KMS-11 (cell line): ENCODE measurements around the gene PSME2.

Experiments
- H2AFZ ChIP-seq: fragments of 200-600 bp; sonication (generic); 2 replicates; pipeline ENCODE4 v1.6.1; 2016; ENCODE audit warnings: antibody characterized with exemption, mixed run types, low read depth
- H3K27ac ChIP-seq: fragments of 200-600 bp; sonication (generic); 2 replicates; pipeline ENCODE4 v1.6.1; 2016; ENCODE audit warnings: mild to moderate bottlenecking, mixed run types
- H3K27me3 ChIP-seq: fragments of 200-600 bp; sonication (generic); 2 replicates; pipeline ENCODE4 v1.6.1; 2017; ENCODE audit warnings: mild to moderate bottlenecking, low read depth, mixed run types, moderate library complexity; ENCODE audit not compliant: insufficient read depth
- H3K36me3 ChIP-seq: fragments of 200-600 bp; sonication (generic); 2 replicates; pipeline ENCODE4 v1.6.1; 2017; ENCODE audit warnings: mild to moderate bottlenecking, mixed run types; ENCODE audit not compliant: insufficient read depth
- H3K4me1 ChIP-seq: fragments of 200-600 bp; sonication (generic); 2 replicates; pipeline ENCODE4 v1.6.1; 2016; ENCODE audit warnings: mild to moderate bottlenecking, low read depth, mixed run types; ENCODE audit not compliant: poor library complexity, severe bottlenecking
- H3K4me2 ChIP-seq: fragments of 200-600 bp; sonication (generic); 2 replicates; pipeline ENCODE4 v1.7.0; 2016; ENCODE audit warnings: mild to moderate bottlenecking, mixed run types
- H3K4me3 ChIP-seq: fragments of 200-600 bp; sonication (generic); IDR thresholded peaks from 2 replicates; pipeline ENCODE4 v1.6.1; 2017; ENCODE audit warnings: low read depth, low read length, mixed read lengths; ENCODE audit not compliant: insufficient read depth
- H3K79me2 ChIP-seq: fragments of 200-600 bp; sonication (generic); 2 replicates; pipeline ENCODE4 v1.6.1; 2016; ENCODE audit warnings: low read depth, mixed run types; ENCODE audit not compliant: insufficient read depth
- H3K9ac ChIP-seq: fragments of 200-600 bp; sonication (generic); 2 replicates; pipeline ENCODE4 v1.6.1; 2016; ENCODE audit warnings: mild to moderate bottlenecking, mixed run types
- H4K20me1 ChIP-seq: fragments of 200-600 bp; sonication (generic); 2 replicates; pipeline ENCODE4 v1.6.1; 2016; ENCODE audit warnings: mild to moderate bottlenecking, mixed run types; ENCODE audit not compliant: insufficient read depth
- TF ChIP-seq, protein P1 (sequence below): fragments of 200-600 bp; sonication (generic); conservative IDR thresholded peaks from 2 replicates; pipeline ENCODE4 v1.6.1; 2017; ENCODE audit warnings: low read depth, mild to moderate bottlenecking, antibody characterized with exemption, low read length, moderate library complexity, mixed read lengths

PSME2 gene

DNA sequence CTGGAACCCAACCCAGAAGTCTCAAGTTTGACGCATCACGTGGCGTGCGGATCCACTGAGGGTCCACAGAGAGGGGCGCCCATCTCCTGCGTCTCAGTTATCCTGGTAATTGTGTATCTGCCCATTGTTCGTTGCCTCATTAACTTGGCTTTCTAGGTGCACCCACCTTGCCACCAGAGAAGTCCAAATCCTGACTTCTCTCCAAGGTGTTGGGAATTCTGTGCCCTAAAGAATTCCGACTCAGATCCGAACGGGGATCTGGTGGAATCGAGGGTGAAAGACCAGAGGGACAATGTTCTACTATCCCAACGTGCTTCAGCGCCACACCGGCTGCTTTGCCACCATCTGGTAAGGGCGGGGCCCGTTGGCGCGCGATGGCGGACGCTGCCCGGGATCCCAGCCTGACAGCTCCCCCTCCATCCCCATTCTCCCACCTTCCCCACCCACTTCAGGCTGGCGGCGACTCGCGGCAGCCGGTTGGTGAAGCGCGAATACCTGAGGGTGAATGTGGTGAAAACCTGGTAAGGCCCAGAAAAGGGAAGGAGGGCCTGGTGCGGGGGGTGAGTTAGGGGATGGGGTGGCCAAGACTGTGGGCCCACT lies 26.0 kb upstream of the PSME2 start:
- Histone ChIP-seq H3K4me1 (peaks cover 6% of the 10 kb centered on the region), H3K9ac (no peak overlapping the region), H3K27me3 (no peaks in the 10 kb centered on the region), H4K20me1 (no peaks in the 10 kb centered on the region), H2AFZ (no peak overlapping the region), H3K4me2 (no peak overlapping the region), H3K27ac (no peak overlapping the region), H3K4me3 (no peak overlapping the region), H3K79me2 (no peaks in the 10 kb centered on the region), H3K36me3 (no peaks in the 10 kb centered on the region)
- TF ChIP-seq, protein P1, sequence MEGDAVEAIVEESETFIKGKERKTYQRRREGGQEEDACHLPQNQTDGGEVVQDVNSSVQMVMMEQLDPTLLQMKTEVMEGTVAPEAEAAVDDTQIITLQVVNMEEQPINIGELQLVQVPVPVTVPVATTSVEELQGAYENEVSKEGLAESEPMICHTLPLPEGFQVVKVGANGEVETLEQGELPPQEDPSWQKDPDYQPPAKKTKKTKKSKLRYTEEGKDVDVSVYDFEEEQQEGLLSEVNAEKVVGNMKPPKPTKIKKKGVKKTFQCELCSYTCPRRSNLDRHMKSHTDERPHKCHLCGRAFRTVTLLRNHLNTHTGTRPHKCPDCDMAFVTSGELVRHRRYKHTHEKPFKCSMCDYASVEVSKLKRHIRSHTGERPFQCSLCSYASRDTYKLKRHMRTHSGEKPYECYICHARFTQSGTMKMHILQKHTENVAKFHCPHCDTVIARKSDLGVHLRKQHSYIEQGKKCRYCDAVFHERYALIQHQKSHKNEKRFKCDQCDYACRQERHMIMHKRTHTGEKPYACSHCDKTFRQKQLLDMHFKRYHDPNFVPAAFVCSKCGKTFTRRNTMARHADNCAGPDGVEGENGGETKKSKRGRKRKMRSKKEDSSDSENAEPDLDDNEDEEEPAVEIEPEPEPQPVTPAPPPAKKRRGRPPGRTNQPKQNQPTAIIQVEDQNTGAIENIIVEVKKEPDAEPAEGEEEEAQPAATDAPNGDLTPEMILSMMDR, result no peak

DNA sequence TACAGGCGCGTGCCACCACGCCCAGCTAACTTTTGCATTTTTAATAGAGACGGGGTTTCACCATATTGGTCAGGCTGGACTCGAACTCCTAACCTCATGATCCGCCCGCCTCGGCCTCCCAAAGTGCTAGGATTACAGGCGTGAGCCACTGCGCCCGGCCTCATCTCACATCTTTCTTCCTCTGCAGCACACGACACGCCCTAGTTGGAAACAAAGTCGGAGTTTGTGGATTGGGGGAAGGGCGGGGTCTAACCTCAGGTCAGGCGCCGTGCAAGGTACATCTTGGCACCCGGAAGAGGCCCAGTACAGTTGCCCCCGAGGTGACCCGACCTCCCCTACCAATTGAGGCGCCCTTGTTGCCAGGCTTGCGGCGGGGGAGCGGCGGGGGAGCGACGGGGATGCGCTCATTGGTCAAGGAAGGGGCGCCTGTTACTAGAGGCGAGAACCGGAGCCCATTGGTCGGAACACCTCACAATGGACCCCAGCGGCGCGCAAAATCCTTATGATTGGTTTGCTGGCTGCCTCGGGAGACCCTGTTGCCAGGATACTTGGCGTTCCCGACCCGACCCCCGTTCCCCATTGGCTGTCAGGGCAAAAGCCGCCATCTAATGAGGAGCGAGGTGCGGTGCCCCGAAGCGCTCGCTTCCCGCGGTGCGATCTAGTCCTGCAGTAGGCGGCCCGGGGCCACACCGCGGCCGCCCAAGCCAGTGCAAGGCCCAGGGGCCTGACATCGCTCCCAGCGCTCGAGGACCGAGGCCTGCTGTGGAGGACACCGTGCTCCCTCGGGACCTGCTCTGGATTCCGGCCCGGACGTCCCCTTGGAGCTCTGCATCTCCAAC lies 25.2 kb upstream of the PSME2 start, which contains the start of gene REC8:
REC8 (plus strand) TSS at position 659 of the 839 bp plus-strand sequence. CDS start 473 bp downstream, outside the sequence.
- Histone ChIP-seq H3K4me1 (peaks cover 8% of the 10 kb centered on the region), H3K27ac (no peak within 1 kb of the TSS), H3K36me3 (no peaks in the 10 kb centered on the region), H3K4me2 (no peak within 1 kb of the TSS), H4K20me1 (no peaks in the 10 kb centered on the region), H3K9ac (no peak within 1 kb of the TSS), H2AFZ (no peak within 1 kb of the TSS), H3K79me2 (no peaks in the 10 kb centered on the region), H3K27me3 (no peaks in the 10 kb centered on the region), H3K4me3 (no peak within 1 kb of the TSS)
- TF ChIP-seq, protein P1, result no peak

DNA sequence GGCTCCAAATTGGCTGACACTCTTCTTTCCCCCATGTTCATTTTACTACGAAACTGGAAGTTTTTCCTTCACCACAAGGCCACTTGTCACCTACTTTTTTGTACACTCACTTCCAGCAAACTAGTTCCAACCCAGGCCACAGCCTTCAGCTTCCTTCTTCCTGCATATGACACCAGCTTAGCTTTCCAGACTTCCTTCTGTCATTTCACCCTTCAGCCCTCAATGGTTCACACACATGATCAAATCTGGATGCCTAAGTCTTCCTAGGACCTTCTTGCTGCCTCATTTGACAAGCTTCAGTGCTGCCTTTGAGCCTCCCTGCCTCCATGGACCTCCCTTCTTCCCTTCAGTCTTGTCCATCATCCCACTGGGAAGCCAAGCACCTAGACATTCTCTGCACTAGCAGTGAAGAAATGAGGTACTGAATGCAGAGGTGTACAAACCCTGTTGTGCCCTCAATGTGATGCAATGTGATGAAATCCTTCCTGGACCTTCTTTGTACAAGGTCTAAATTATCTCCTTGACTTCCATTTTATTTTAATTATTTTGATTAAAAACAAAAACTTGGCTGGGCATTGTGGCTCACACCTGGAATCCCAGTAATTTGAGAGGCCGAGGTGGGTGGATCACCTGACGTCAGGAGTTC lies 21.2 kb upstream of the PSME2 start:
- H3K36me3 ChIP-seq, result no peaks in the 10 kb centered on the region

DNA sequence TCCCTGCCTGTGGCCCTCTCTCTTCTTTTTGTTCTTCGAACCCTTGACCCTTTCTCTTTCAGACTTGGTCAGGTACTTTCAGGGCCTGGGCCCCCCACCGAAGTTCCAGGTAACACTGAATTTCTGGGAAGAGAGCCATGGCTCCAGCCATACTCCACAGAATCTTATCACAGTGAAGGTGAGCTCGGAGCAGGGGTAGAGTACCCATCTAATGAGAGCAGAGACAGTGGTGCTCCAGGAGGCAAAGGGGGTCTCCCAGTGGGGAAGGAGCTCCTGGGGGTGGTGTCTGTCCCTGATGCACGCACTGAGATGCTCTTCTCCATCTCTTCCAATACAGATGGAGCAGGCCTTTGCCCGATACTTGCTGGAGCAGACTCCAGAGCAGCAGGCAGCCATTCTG lies 19.4 kb upstream of the PSME2 start:
- Histone ChIP-seq H3K4me3 (no peak overlapping the region), H3K4me2 (no peak overlapping the region), H4K20me1 (no peaks in the 10 kb centered on the region)

More for the DNA sequence above, 21.2 kb upstream of the PSME2 start:
- no peaks in the 10 kb centered on the region for H3K27me3 ChIP-seq
- H3K4me3 ChIP-seq, result no peak overlapping the region
- H3K9ac ChIP-seq, result no peak overlapping the region
- no peak overlapping the region for H3K4me2 ChIP-seq
- H3K4me1 ChIP-seq, result peaks cover 8% of the 10 kb centered on the region
- no peaks in the 10 kb centered on the region for H4K20me1 ChIP-seq
- H3K79me2 ChIP-seq, result no peaks in the 10 kb centered on the region
- no peak overlapping the region for H3K27ac ChIP-seq
- H2AFZ ChIP-seq, result no peak overlapping the region
- TF ChIP-seq, protein P1, result no peak

More for the DNA sequence above, 19.4 kb upstream of the PSME2 start:
- TF ChIP-seq, protein P1, result no peak
- Histone ChIP-seq H3K27ac (no peak overlapping the region), H3K79me2 (no peaks in the 10 kb centered on the region), H3K27me3 (no peaks in the 10 kb centered on the region), H3K36me3 (no peaks in the 10 kb centered on the region), H2AFZ (no peak overlapping the region), H3K4me1 (peaks cover 17% of the 10 kb centered on the region), H3K9ac (no peak overlapping the region)
